Ishikawa (cell line): ENCODE results near the gene TUBGCP6.

Experiments
- CEBPB ChIP-seq: IDR thresholded peaks from 2 replicates; pipeline ENCODE4 v1.6.1; 2012
- CREB1 ChIP-seq: IDR thresholded peaks from 2 replicates; pipeline ENCODE4 v1.6.1; 2012; ENCODE audit warnings: low read depth
- EGR1 ChIP-seq: IDR thresholded peaks from 2 replicates; pipeline ENCODE4 v1.6.1; 2012
- EP300 ChIP-seq: IDR thresholded peaks from 2 replicates; pipeline ENCODE4 v1.6.1; 2012; ENCODE audit warnings: borderline replicate concordance
- FOXM1 ChIP-seq: IDR thresholded peaks from 2 replicates; pipeline ENCODE4 v1.6.1; 2012; ENCODE audit warnings: low read depth, borderline replicate concordance
- MAX ChIP-seq: IDR thresholded peaks from 2 replicates; pipeline ENCODE4 v1.6.1; 2012
- NFIC ChIP-seq: IDR thresholded peaks from 2 replicates; pipeline ENCODE4 v1.6.1; 2012
- RAD21 ChIP-seq: IDR thresholded peaks from 2 replicates; pipeline ENCODE4 v1.6.1; 2012; ENCODE audit warnings: low read depth
- TAF1 ChIP-seq: IDR thresholded peaks from 2 replicates; pipeline ENCODE4 v1.6.1; 2012; ENCODE audit warnings: low read depth, mild to moderate bottlenecking
- TCF12 ChIP-seq: IDR thresholded peaks from 2 replicates; pipeline ENCODE4 v1.6.1; 2012; ENCODE audit warnings: low read depth
- TEAD4 ChIP-seq: IDR thresholded peaks from 2 replicates; pipeline ENCODE4 v1.6.1; 2012
- YY1 ChIP-seq: IDR thresholded peaks from 2 replicates; pipeline ENCODE4 v1.6.1; 2012; ENCODE audit warnings: low read depth
- ZBTB7A ChIP-seq: IDR thresholded peaks from 2 replicates; pipeline ENCODE4 v1.6.1; 2012; ENCODE audit warnings: low read depth
- TF ChIP-seq, protein P1 (sequence below): IDR thresholded peaks from 2 replicates; pipeline ENCODE4 v1.6.1; 2012; ENCODE audit warnings: low read depth, mild to moderate bottlenecking
- TF ChIP-seq, protein P2 (sequence below): IDR thresholded peaks from 2 replicates; pipeline ENCODE4 v1.6.1; 2012

TUBGCP6 gene

GRCh38 chr22:50218153-50218995 is 26.4 kb downstream of the TUBGCP6 start:
- peak; percentile 56; the same call in 1 of the 2 replicates for TF ChIP-seq NFIC
- 0 out of 2 replicates have a peak, but pooled peaks have one; percentile 16 for TF ChIP-seq TCF12
- TF ChIP-seq CEBPB: no peak
- TF ChIP-seq MAX: 0 out of 2 replicates have a peak, but pooled peaks have one; percentile 24

- TF ChIP-seq RAD21 (no peak), CEBPB (no peak), YY1 (no peak), FOXM1 (no peak), EGR1 (no peak), MAX (no peak), ZBTB7A (no peak), NFIC (no peak), CREB1 (no peak), TCF12 (no peak), TAF1 (no peak), TEAD4 (no peak), EP300 (no peak)
- TF ChIP-seq, protein P1, sequence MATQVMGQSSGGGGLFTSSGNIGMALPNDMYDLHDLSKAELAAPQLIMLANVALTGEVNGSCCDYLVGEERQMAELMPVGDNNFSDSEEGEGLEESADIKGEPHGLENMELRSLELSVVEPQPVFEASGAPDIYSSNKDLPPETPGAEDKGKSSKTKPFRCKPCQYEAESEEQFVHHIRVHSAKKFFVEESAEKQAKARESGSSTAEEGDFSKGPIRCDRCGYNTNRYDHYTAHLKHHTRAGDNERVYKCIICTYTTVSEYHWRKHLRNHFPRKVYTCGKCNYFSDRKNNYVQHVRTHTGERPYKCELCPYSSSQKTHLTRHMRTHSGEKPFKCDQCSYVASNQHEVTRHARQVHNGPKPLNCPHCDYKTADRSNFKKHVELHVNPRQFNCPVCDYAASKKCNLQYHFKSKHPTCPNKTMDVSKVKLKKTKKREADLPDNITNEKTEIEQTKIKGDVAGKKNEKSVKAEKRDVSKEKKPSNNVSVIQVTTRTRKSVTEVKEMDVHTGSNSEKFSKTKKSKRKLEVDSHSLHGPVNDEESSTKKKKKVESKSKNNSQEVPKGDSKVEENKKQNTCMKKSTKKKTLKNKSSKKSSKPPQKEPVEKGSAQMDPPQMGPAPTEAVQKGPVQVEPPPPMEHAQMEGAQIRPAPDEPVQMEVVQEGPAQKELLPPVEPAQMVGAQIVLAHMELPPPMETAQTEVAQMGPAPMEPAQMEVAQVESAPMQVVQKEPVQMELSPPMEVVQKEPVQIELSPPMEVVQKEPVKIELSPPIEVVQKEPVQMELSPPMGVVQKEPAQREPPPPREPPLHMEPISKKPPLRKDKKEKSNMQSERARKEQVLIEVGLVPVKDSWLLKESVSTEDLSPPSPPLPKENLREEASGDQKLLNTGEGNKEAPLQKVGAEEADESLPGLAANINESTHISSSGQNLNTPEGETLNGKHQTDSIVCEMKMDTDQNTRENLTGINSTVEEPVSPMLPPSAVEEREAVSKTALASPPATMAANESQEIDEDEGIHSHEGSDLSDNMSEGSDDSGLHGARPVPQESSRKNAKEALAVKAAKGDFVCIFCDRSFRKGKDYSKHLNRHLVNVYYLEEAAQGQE: no peak
- TF ChIP-seq, protein P2, sequence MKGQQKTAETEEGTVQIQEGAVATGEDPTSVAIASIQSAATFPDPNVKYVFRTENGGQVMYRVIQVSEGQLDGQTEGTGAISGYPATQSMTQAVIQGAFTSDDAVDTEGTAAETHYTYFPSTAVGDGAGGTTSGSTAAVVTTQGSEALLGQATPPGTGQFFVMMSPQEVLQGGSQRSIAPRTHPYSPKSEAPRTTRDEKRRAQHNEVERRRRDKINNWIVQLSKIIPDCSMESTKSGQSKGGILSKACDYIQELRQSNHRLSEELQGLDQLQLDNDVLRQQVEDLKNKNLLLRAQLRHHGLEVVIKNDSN: no peak
These were observed 27.2 kb downstream of the TUBGCP6 start for GRCh38 chr22:50217543-50218152.

- TF ChIP-seq EP300 (no peak), RAD21 (no peak), ZBTB7A (no peak), NFIC (no peak), CEBPB (no peak), YY1 (no peak), TAF1 (no peak), TEAD4 (no peak), FOXM1 (no peak)
- TF ChIP-seq, protein P2: no peak
These were observed 27.9 kb downstream of the TUBGCP6 start for GRCh38 chr22:50216684-50217520.

GRCh38 chr22:50216055-50216683 is 28.7 kb downstream of the TUBGCP6 start:
- no peak for TF ChIP-seq ZBTB7A
- TF ChIP-seq CEBPB: no peak
- no peak for TF ChIP-seq EP300
- no peak for TF ChIP-seq FOXM1
- no peak for TF ChIP-seq EGR1
- TF ChIP-seq CREB1: no peak
- TF ChIP-seq RAD21: no peak
- no peak for TF ChIP-seq NFIC
- no peak for TF ChIP-seq TCF12
- no peak for TF ChIP-seq MAX
- no peak for TF ChIP-seq YY1
- TF ChIP-seq, protein P2: no peak
- TF ChIP-seq, protein P1: no peak
- TF ChIP-seq TAF1: no peak
- TF ChIP-seq TEAD4: no peak
